ENCODE measurements around the gene PAIP2.
"Not testable (repeated sequence)": the region's sequence is repeated elsewhere in the genome, so short reads cannot be mapped to it uniquely, and the experiment has no call there.

Gene PAIP2

GRCh38 chr5:139406963-139407362 is 65.3 kb downstream of the PAIP2 start:
- TF ChIP-seq, protein P1, sequence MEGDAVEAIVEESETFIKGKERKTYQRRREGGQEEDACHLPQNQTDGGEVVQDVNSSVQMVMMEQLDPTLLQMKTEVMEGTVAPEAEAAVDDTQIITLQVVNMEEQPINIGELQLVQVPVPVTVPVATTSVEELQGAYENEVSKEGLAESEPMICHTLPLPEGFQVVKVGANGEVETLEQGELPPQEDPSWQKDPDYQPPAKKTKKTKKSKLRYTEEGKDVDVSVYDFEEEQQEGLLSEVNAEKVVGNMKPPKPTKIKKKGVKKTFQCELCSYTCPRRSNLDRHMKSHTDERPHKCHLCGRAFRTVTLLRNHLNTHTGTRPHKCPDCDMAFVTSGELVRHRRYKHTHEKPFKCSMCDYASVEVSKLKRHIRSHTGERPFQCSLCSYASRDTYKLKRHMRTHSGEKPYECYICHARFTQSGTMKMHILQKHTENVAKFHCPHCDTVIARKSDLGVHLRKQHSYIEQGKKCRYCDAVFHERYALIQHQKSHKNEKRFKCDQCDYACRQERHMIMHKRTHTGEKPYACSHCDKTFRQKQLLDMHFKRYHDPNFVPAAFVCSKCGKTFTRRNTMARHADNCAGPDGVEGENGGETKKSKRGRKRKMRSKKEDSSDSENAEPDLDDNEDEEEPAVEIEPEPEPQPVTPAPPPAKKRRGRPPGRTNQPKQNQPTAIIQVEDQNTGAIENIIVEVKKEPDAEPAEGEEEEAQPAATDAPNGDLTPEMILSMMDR (conservative IDR thresholded peaks at IDR 0.05; ENCODE audit: low read length), result no peak
- no peak for TF ChIP-seq EZH2phosphoT487 (IDR thresholded peaks at IDR 0.05; ENCODE audit: borderline replicate concordance)

DNA sequence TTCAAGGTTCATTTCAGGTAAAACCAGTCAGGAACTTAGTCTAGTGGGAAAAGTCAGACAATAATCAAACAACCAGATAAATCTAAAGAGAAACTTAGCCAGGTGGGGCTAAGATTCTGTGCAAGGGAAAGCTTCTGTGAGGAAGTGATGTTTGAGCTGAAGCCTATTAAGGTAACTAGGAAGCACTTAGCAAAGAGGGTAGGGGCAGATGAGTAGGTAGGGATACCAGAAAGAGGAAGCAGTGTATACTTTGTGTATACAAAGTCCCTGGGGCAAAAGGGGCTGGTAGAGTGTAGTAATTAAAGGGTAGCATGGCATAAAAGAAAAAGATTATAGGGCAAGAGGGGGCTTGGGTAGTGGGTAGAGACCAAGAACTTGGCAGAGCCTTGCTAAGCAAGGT is 65.9 kb downstream of the PAIP2 start:
- Histone ChIP-seq H4K20me1 (ENCODE audit: insufficient read depth, low read length, poor library complexity, severe bottlenecking) (no peaks in the 10 kb centered on the region), H3F3A (ENCODE audit: low read depth) (0 out of 2 replicates have a peak, but pooled peaks cover 4% of the 10 kb centered on the region), H3K4me2 (ENCODE audit: low read depth, low read length, poor library complexity, severe bottlenecking) (no peak overlapping the region), H3K4me1 (ENCODE audit: insufficient read depth, low read length, poor library complexity, severe bottlenecking) (peaks cover 19% of the 10 kb centered on the region), H3K27me3 (ENCODE audit: insufficient read depth, low read length, poor library complexity, severe bottlenecking) (no peaks in the 10 kb centered on the region), H3K79me2 (ENCODE audit: insufficient read depth, low read length) (no peaks in the 10 kb centered on the region), H3K4me3 (ENCODE audit: low read length, poor library complexity, severe bottlenecking) (no peak overlapping the region), H3K36me3 (ENCODE audit: insufficient read depth, low read length) (no peaks in the 10 kb centered on the region), H3K9me2 (replicated peaks; ENCODE audit: low read depth, low read length) (no peaks in the 10 kb centered on the region), H3K9me3 (ENCODE audit: insufficient read depth, low read depth, low read length) (no peaks in the 10 kb centered on the region), H2AFZ (ENCODE audit: low read length) (no peak overlapping the region), H3K9ac (ENCODE audit: low read depth, low read length, poor library complexity, severe bottlenecking) (no peak overlapping the region)
- TF ChIP-seq, protein P1 (conservative IDR thresholded peaks at IDR 0.05; ENCODE audit: low read length), result no peak
- no peak for TF ChIP-seq EZH2phosphoT487 (IDR thresholded peaks at IDR 0.05; ENCODE audit: borderline replicate concordance)

More at GRCh38 chr5:139406963-139407362, 65.3 kb downstream of the PAIP2 start:
- H3K9me3 ChIP-seq (ENCODE audit: insufficient read depth, low read depth, low read length), result no peaks in the 10 kb centered on the region
- no peaks in the 10 kb centered on the region for H4K20me1 ChIP-seq (ENCODE audit: insufficient read depth, low read length, poor library complexity, severe bottlenecking)
- no peak overlapping the region for H3K4me3 ChIP-seq (ENCODE audit: low read length, poor library complexity, severe bottlenecking)
- no peaks in the 10 kb centered on the region for H3K79me2 ChIP-seq (ENCODE audit: insufficient read depth, low read length)
- H2AFZ ChIP-seq (ENCODE audit: low read length), result no peak overlapping the region
- H3F3A ChIP-seq (ENCODE audit: low read depth), result 0 out of 2 replicates have a peak, but pooled peaks cover 4% of the 10 kb centered on the region
- no peak overlapping the region for H3K4me2 ChIP-seq (ENCODE audit: low read depth, low read length, poor library complexity, severe bottlenecking)
- H3K27me3 ChIP-seq (ENCODE audit: insufficient read depth, low read length, poor library complexity, severe bottlenecking), result no peaks in the 10 kb centered on the region
- H3K9ac ChIP-seq (ENCODE audit: low read depth, low read length, poor library complexity, severe bottlenecking), result no peak overlapping the region
- peaks cover 19% of the 10 kb centered on the region for H3K4me1 ChIP-seq (ENCODE audit: insufficient read depth, low read length, poor library complexity, severe bottlenecking)
- H3K9me2 ChIP-seq (replicated peaks; ENCODE audit: low read depth, low read length), result no peaks in the 10 kb centered on the region
- no peaks in the 10 kb centered on the region for H3K36me3 ChIP-seq (ENCODE audit: insufficient read depth, low read length)

DNA sequence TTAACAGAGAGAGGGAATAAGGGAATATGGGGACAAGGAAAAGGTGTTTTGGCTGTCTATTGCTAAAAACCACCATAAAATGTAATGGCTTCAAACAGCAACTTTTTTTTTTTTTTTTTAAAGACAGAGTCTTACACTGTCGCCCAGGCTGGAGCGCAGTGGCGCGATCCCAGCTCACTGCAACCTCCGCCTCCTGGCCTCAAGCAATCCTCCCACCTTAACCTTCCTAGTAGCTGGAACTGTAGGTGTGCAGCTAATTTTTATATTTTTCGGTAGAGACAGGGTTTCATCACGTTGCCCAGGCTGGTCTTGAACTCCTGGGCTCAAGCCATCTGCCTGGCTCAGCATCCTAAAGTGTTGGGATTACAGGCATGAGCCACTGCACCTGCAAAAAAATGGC is 66.5 kb downstream of the PAIP2 start:
- H4K20me1 ChIP-seq (ENCODE audit: insufficient read depth, low read length, poor library complexity, severe bottlenecking), result no peaks in the 10 kb centered on the region
- H3K9ac ChIP-seq (ENCODE audit: low read depth, low read length, poor library complexity, severe bottlenecking), result no peak overlapping the region
- no peak overlapping the region for H2AFZ ChIP-seq (ENCODE audit: low read length)
- H3K9me2 ChIP-seq (replicated peaks; ENCODE audit: low read depth, low read length), result no peaks in the 10 kb centered on the region
- H3K36me3 ChIP-seq (ENCODE audit: insufficient read depth, low read length), result no peaks in the 10 kb centered on the region
- H3K4me2 ChIP-seq (ENCODE audit: low read depth, low read length, poor library complexity, severe bottlenecking), result no peak overlapping the region
- TF ChIP-seq, protein P1 (conservative IDR thresholded peaks at IDR 0.05; ENCODE audit: low read length), result no peak
- TF ChIP-seq EZH2phosphoT487 (IDR thresholded peaks at IDR 0.05; ENCODE audit: borderline replicate concordance), result no peak
- no peaks in the 10 kb centered on the region for H3K9me3 ChIP-seq (ENCODE audit: insufficient read depth, low read depth, low read length)
- H3F3A ChIP-seq (ENCODE audit: low read depth), result 0 out of 2 replicates have a peak, but pooled peaks cover 1% of the 10 kb centered on the region
- H3K4me1 ChIP-seq (ENCODE audit: insufficient read depth, low read length, poor library complexity, severe bottlenecking), result peaks cover 17% of the 10 kb centered on the region
- no peaks in the 10 kb centered on the region for H3K27me3 ChIP-seq (ENCODE audit: insufficient read depth, low read length, poor library complexity, severe bottlenecking)
- no peak overlapping the region for H3K4me3 ChIP-seq (ENCODE audit: low read length, poor library complexity, severe bottlenecking)
- H3K79me2 ChIP-seq (ENCODE audit: insufficient read depth, low read length), result no peaks in the 10 kb centered on the region

DNA sequence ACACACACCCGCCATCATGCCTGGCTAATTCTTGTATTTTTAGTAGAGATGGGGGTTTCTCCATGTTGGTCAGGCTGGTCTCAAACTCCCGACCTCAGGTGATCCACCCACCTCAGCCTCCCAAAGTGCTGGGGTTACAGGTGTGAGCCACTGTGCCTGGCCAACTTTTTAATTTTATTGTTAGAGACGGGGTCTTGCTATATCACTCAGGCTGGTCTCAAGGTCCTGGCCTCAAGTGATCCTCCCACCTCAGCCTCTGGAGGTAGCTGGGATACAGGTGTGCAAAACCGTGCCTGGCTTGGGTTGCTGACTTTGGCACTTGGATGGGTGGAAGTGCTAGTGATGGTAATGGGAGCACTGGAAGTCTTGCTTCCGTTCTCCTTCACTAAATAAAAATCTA is 67.5 kb downstream of the PAIP2 start:
- H2AFZ ChIP-seq (ENCODE audit: low read length); H3K9me2 ChIP-seq (replicated peaks; ENCODE audit: low read depth, low read length); H3F3A ChIP-seq (ENCODE audit: low read depth); H3K79me2 ChIP-seq (ENCODE audit: insufficient read depth, low read length); H3K9ac ChIP-seq (ENCODE audit: low read depth, low read length, poor library complexity, severe bottlenecking); H3K27me3 ChIP-seq (ENCODE audit: insufficient read depth, low read length, poor library complexity, severe bottlenecking); H3K4me2 ChIP-seq (ENCODE audit: low read depth, low read length, poor library complexity, severe bottlenecking); H4K20me1 ChIP-seq (ENCODE audit: insufficient read depth, low read length, poor library complexity, severe bottlenecking); H3K4me3 ChIP-seq (ENCODE audit: low read length, poor library complexity, severe bottlenecking); H3K36me3 ChIP-seq (ENCODE audit: insufficient read depth, low read length); H3K9me3 ChIP-seq (ENCODE audit: insufficient read depth, low read depth, low read length): not testable (repeated sequence)
- peaks cover 13% of the 10 kb centered on the region for H3K4me1 ChIP-seq (ENCODE audit: insufficient read depth, low read length, poor library complexity, severe bottlenecking)

All from Loucy (cell line).